ENCODE measurements around the gene ZNF22.

Gene ZNF22

GRCh38 chr10:45000752-45001380, at the start of gene ZNF22:
Gene ZNF22, plus strand, starts transcription at chr10:45000923. Its CDS starts 2,446 bp downstream, at chr10:45003369.
- Mint-ChIP-seq H3K4me3 (peak within 1 kb of the TSS; percentile 89), H3K36me3 (ENCODE audit: low read depth) (peaks cover 43% of the 10 kb centered on the region), H3K27me3 (no peaks in the 10 kb centered on the region), H3K9me3 (peaks cover 22% of the 10 kb centered on the region), H3K27ac (peak within 1 kb of the TSS; percentile 89), H3K4me1 (ENCODE audit: low read depth) (peaks cover 34% of the 10 kb centered on the region)

GRCh38 chr10:44951576-44952226, 49.0 kb upstream of the ZNF22 start:
- Mint-ChIP-seq H3K27ac (no peak overlapping the region), H3K9me3 (no peaks in the 10 kb centered on the region), H3K4me1 (ENCODE audit: low read depth) (peaks cover 13% of the 10 kb centered on the region), H3K27me3 (no peaks in the 10 kb centered on the region), H3K36me3 (ENCODE audit: low read depth) (peaks cover 8% of the 10 kb centered on the region), H3K4me3 (no peak overlapping the region)

DNA sequence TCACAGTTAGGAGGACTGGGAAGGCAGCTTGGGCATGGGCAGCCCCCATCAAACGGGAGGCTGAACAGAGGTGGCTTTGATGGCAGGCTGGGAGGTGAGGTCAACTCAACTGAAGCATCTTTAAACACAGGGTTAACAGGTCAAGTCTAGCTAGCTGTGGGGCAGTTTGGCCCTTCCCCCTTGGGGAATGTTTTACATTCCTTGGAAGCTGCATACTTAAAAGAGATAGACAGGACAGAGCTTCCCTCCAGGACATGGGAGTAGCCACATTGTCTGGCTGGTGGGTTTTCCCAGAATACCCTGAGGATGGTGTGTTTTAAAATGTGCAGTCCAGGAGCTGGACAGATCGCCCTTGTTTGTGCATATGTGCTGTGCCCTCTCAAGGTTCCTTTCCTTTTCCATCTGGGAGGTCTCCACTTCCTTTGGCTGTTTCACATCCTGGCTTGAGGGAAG, 47.9 kb upstream of the ZNF22 start:
- H3K4me1 Mint-ChIP-seq (ENCODE audit: low read depth): peaks cover 11% of the 10 kb centered on the region
- H3K36me3 Mint-ChIP-seq (ENCODE audit: low read depth): peaks cover 12% of the 10 kb centered on the region
- no peaks in the 10 kb centered on the region for H3K9me3 Mint-ChIP-seq
- no peak overlapping the region for H3K4me3 Mint-ChIP-seq
- H3K27ac Mint-ChIP-seq: no peak overlapping the region
- H3K27me3 Mint-ChIP-seq: no peaks in the 10 kb centered on the region

DNA sequence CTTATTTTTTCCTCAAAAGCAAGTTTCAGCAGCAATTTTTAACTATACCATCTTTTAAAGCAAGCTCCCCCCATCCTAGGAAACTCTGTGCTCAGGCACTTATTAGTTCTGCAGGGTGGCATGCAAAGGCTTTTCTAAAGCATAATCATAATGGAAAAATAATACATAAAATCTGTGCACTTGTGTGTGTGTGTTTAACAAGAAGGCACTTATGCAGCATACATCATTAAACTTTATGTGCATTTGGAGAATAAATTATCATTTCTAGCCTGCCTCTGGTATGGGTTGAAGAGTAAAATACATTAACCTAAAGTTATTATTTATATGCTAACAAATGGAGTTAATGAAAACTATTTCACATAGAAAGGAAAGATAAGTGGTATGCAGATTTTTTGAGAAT, 46.7 kb upstream of the ZNF22 start:
- no peak overlapping the region for H3K27ac Mint-ChIP-seq
- H3K27me3 Mint-ChIP-seq: no peaks in the 10 kb centered on the region
- peaks cover 19% of the 10 kb centered on the region for H3K4me1 Mint-ChIP-seq (ENCODE audit: low read depth)

GRCh38 chr10:44954962-44955361, 45.8 kb upstream of the ZNF22 start:
- Mint-ChIP-seq H3K27me3 (no peaks in the 10 kb centered on the region), H3K36me3 (ENCODE audit: low read depth) (peaks cover 12% of the 10 kb centered on the region), H3K9me3 (no peaks in the 10 kb centered on the region), H3K4me3 (no peak overlapping the region), H3K27ac (no peak overlapping the region), H3K4me1 (ENCODE audit: low read depth) (peaks cover 19% of the 10 kb centered on the region)

More for the DNA sequence above, 46.7 kb upstream of the ZNF22 start:
- Mint-ChIP-seq H3K4me3 (no peak overlapping the region), H3K36me3 (ENCODE audit: low read depth) (peaks cover 12% of the 10 kb centered on the region), H3K9me3 (no peaks in the 10 kb centered on the region)

DNA sequence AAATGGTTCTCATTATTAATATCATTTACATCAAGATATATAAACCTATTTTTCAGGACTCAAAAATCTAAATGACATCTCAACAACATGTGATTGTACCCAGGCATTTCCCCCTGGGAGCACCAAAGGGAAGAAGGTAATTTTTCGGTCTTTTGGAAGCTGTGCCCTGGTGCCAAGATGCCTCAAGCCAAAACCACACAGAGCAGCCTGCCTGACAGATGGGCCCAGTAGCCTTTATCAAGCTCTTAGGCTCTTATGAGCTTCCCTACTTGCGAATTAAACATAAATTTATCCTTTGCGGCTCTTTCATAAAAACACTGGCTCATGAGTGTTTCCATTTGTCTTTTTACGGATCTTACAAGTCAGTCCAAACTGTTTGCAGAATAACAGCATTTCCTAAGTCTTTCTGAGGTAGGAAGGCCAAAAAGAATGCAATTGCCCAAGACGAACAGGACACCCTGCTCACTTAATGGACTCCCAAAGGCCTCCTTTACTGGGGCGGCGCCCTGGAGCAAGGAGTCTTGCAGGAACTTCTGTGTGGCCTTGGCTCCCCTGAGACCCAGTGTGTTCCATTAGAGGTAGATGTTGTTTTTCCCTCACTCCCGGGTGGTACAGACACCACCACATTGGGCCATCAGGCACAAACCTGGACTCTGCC, 45.2 kb upstream of the ZNF22 start:
- Mint-ChIP-seq H3K27ac (no peak overlapping the region), H3K27me3 (no peaks in the 10 kb centered on the region), H3K36me3 (ENCODE audit: low read depth) (peaks cover 12% of the 10 kb centered on the region), H3K4me1 (ENCODE audit: low read depth) (peaks cover 22% of the 10 kb centered on the region), H3K9me3 (no peaks in the 10 kb centered on the region), H3K4me3 (no peak overlapping the region)

DNA sequence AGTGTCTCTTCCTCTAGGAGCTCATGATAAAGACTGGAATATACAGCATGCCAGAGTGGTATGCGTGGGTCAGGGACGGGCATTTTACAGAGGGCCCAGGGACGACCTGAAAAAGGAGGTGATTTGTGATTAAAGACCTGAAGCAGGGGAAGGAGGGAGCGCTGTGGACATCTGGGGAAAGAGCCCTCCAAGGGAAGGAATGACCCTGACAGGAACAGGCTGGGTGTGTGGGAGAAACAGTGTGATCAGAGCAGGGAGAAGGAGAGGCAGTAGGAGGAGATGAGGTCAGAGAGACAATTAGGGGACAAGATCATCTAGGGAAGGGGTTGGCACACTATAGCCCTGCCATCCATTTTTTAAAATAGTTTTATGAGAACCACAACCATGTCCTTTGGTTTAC, 44.5 kb upstream of the ZNF22 start:
- Mint-ChIP-seq H3K27ac (no peak overlapping the region), H3K9me3 (no peaks in the 10 kb centered on the region), H3K36me3 (ENCODE audit: low read depth) (peaks cover 12% of the 10 kb centered on the region), H3K4me3 (no peak overlapping the region), H3K4me1 (ENCODE audit: low read depth) (peaks cover 27% of the 10 kb centered on the region), H3K27me3 (no peaks in the 10 kb centered on the region)

GRCh38 chr10:44956717-44957706, 43.7 kb upstream of the ZNF22 start:
- H3K4me3 Mint-ChIP-seq: no peak overlapping the region
- peaks cover 27% of the 10 kb centered on the region for H3K4me1 Mint-ChIP-seq (ENCODE audit: low read depth)
- no peak overlapping the region for H3K27ac Mint-ChIP-seq
- H3K9me3 Mint-ChIP-seq: no peaks in the 10 kb centered on the region
- no peaks in the 10 kb centered on the region for H3K27me3 Mint-ChIP-seq
- H3K36me3 Mint-ChIP-seq (ENCODE audit: low read depth): peaks cover 12% of the 10 kb centered on the region

DNA sequence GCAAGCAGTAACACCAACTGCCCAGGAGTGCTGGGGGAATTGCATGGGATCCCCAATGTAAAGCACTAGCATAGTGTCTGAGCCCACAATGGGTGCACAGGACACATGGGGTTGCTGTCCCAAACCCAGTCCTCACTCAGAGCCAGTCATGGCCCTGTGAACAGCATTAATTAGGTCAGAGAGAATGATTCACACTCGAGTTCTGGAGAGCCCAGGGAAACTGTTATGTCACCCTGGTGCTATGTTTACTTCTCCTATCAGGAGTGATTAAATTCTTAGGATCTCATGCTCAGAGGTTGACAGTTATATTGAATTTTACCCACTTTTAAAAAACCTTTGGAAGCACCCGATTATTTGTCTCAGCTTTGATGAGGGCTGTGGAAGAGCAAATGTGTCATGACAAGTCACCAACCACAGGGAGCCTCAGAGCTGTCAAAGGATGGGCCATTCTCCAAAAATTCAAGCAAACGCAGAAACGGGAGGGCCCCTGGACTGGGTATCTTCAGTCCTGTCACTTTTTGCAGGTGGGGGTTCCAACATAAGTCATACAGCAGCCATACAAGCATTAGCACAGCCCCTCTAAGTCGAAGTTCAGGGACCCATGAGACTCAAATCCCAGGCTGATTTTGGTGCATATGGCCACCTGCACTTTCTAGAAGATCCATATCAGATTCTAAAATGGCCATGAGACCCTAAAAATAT, 42.4 kb upstream of the ZNF22 start:
- H3K4me3 Mint-ChIP-seq: peak overlapping the region; percentile 84
- H3K36me3 Mint-ChIP-seq (ENCODE audit: low read depth): peaks cover 12% of the 10 kb centered on the region

DNA sequence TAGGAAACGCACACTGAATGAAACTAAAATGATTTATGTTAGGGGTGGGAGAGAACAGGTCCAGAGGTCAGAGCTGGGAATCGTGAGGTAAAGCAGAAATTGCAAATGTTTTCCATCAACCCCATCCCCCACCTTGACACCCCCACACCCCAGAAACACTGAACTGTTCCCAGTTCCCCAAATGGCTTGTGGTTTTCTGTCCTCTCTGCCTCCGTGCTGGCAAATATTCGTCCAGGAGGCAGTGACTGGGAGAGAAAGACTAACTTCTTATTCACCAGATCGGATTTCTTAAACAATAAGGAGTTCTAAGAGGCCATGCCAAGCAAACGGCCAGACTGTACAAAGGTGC, 41.9 kb upstream of the ZNF22 start:
- no peaks in the 10 kb centered on the region for H3K27me3 Mint-ChIP-seq
- H3K36me3 Mint-ChIP-seq (ENCODE audit: low read depth): peaks cover 12% of the 10 kb centered on the region
- peaks cover 36% of the 10 kb centered on the region for H3K4me1 Mint-ChIP-seq (ENCODE audit: low read depth)
- H3K9me3 Mint-ChIP-seq: no peaks in the 10 kb centered on the region
- peak overlapping the region; percentile 29 for H3K27ac Mint-ChIP-seq
- H3K4me3 Mint-ChIP-seq: peak overlapping the region; percentile 84

More for the DNA sequence above, 42.4 kb upstream of the ZNF22 start:
- H3K27me3 Mint-ChIP-seq: no peaks in the 10 kb centered on the region
- H3K27ac Mint-ChIP-seq: peak overlapping the region; percentile 29
- H3K4me1 Mint-ChIP-seq (ENCODE audit: low read depth): peaks cover 36% of the 10 kb centered on the region
- no peaks in the 10 kb centered on the region for H3K9me3 Mint-ChIP-seq

DNA sequence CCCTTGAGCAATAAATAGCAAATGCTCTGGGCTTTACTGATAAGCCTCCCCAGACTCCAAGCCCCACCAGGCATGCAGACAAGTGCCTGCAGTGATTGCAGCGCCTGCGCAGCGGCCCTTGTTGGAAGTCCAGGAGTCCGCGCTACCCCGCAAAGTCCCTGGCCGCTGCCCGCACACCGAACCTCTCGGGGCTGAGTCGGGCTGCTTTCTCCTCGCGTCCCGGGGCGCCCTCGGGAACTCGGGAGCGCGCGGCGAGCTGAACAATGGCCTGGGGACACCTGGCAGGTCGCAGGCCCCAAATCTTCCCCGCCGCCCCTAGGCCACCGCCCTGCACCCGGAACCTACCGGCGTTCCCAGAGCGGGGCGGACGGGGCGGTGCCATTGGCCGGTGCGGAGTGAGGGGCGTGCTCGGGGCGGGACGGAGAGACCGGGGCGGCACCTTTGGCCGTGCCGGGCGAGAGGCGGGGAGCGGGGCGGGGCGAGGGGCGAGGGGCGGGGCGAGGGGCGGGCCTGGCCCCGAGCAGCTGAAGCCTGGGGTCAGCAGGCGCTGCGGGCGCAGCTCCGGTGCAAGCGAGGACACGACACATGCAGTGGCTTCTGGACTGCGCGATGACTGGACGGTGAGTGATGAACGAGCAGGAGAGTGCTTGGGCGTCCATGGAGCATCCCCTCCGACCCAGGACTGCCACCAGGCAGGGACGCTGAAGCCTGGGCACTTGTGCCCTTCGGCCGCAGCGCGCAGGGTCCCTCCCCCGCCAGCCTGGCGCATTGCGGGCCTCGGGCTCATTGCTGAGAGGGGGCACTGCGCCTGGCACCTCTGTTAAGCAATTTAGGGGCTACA, 41.3 kb upstream of the ZNF22 start, which contains the start of gene RASSF4:
Gene RASSF4, plus strand, starts transcription at position 556 of the 841 bp plus-strand sequence. CDS start 10,401 bp downstream, outside the sequence.
- H3K36me3 Mint-ChIP-seq (ENCODE audit: low read depth): peaks cover 12% of the 10 kb centered on the region
- peak within 1 kb of the TSS; percentile 84 for H3K4me3 Mint-ChIP-seq
- no peaks in the 10 kb centered on the region for H3K9me3 Mint-ChIP-seq
- peak within 1 kb of the TSS; percentile 29 for H3K27ac Mint-ChIP-seq
- H3K27me3 Mint-ChIP-seq: no peaks in the 10 kb centered on the region
- H3K4me1 Mint-ChIP-seq (ENCODE audit: low read depth): peaks cover 41% of the 10 kb centered on the region

GRCh38 chr10:44960088-44960460, 40.6 kb upstream of the ZNF22 start:
- Mint-ChIP-seq H3K27ac (no peak overlapping the region), H3K4me3 (peak overlapping the region; percentile 84), H3K9me3 (no peaks in the 10 kb centered on the region), H3K4me1 (ENCODE audit: low read depth) (peaks cover 47% of the 10 kb centered on the region), H3K27me3 (no peaks in the 10 kb centered on the region), H3K36me3 (ENCODE audit: low read depth) (peaks cover 12% of the 10 kb centered on the region)

- H3K4me3 Mint-ChIP-seq: peak overlapping the region; percentile 84
- H3K27me3 Mint-ChIP-seq: no peaks in the 10 kb centered on the region
- no peak overlapping the region for H3K27ac Mint-ChIP-seq
- H3K36me3 Mint-ChIP-seq (ENCODE audit: low read depth): peaks cover 12% of the 10 kb centered on the region
- no peaks in the 10 kb centered on the region for H3K9me3 Mint-ChIP-seq
- peaks cover 53% of the 10 kb centered on the region for H3K4me1 Mint-ChIP-seq (ENCODE audit: low read depth)
Measured at GRCh38 chr10:44960482-44961229, 40.1 kb upstream of the ZNF22 start.

All from stimulated activated naive CD8-positive, alpha-beta T cell treated with anti-CD3 and anti-CD28 coated beads, Interleukin-15, Interleukin-2, amounts not matched to agents 100 ng/mL and 50 ng/mL, for 24 hours (primary cell).